Germinal center (tissue), 1 donor: ENCODE data around the gene ATP8A1.

Experiments
- DNase-seq: peaks from one replicate; pipeline ENCODE4 v3.0.0; 2012; ENCODE audit warnings: mixed read lengths, low spot score

Gene ATP8A1

DNA sequence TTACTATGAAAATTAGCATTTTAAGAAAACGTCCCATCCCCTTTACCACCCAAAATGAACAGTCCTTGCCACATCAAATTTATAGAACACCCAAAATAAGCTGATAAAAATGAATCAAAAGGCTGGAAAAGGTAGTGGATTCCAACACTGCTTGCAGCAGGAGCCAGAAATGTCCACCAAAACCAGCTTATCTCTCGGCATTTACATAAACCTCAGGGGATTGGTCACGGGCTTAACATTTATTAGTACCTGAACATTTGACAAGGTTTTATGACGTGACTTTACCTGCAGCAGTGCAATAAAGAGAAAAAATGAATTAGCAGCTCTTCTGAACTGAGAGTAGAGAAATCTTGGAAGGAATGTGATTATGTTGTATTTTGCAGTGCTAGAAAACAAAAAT, 31.6 kb downstream of the ATP8A1 start:
- DNase-seq: no peak

GRCh38 chr4:42624551-42624950, 32.4 kb downstream of the ATP8A1 start:
- DNase-seq: no peak

GRCh38 chr4:42618023-42618422, 38.9 kb downstream of the ATP8A1 start:
- DNase-seq: no peak

- DNase-seq: no peak
These were observed 39.9 kb downstream of the ATP8A1 start for GRCh38 chr4:42617030-42617429.

DNA sequence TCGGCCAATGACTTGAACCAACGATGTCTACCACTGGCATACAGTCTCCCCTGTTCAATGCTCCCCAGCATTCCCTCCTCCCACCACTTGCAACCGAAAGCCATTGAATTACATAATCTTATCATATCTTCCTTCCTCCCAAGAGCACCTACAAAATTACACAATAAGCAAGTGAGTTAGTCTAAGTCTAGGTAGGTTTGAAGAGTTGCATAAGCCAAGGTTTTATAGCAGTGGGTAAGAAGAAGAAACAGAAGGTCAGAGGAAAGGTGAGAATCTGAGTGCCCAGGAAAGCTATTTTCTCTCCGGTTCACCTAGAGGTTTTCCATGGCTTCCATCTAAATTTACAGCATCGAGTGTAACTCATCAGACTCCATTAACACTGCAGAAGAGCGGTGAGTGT, 40.3 kb downstream of the ATP8A1 start:
- no peak for DNase-seq

DNA sequence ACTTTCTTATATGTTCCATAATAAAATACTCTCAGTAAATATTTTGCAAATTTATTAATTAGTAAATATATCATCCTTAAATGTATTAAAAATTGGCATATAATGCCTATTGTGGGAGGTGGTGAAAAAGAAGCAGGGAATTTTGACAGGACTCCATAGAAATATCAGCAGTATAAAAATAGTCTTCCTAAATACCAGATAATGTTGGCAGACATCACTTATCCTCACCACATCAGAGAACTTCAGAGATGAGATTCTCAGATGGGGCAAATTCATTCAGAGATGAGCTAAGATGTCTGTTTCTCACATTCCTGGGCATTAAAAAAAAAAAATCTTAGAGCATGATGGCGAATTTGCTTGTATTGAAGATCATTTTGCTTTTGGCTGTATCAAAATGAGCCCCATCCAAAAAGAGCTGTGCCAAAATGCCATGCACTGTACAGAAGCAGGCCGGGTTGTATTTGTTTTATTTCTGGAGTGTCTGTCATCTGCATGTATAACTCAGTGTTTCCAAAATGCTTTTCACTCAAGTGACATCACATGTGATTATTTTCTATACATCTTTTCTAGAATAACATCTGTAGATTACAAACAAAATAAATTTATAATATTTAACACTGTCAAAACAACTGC, 41.7 kb downstream of the ATP8A1 start:
- DNase-seq: no peak

- no peak for DNase-seq
These were observed 44.0 kb downstream of the ATP8A1 start for GRCh38 chr4:42612898-42613297.

DNA sequence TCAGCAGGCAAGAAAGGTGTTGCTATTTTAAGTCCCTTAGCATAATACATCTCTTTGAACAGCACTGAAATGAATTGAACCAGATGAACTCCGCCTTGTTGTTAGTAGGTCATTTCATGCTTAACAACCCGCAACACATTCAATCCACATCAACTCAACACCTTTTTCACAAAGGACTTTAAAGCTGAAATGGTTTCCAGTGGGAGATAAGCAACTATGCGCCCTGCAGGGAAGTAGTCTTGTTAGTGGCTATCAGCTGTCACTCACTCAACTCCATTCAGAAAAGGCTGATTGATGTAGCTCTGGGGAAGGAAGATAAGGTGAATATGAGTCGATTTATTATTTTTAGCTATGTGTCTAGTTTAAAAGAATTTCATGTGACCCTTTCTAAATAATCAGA, 46.0 kb downstream of the ATP8A1 start:
- DNase-seq: no peak

- DNase-seq: no peak
These were observed 47.9 kb downstream of the ATP8A1 start for GRCh38 chr4:42609051-42609450.

DNA sequence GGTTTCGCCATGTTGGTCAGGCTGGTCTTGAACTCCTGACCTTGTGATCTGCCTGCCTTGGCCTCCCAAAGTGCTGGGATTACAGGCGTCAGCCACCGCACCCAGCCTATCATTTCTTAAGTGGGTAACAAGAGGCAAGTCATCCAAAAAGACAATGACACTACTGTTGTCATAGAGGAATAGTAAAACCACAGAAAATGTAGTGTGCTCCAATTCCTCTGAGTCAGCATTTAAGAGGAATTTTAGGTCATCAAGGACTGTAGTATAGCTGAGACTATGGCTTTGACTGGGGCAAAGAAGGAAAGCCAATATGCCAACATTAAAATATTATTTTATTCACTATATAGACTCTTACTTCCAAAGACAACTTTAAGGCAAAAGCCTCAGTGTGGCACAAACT, 48.4 kb downstream of the ATP8A1 start:
- no peak for DNase-seq

- no peak for DNase-seq
These were observed 49.7 kb downstream of the ATP8A1 start for GRCh38 chr4:42607011-42607726.

DNA sequence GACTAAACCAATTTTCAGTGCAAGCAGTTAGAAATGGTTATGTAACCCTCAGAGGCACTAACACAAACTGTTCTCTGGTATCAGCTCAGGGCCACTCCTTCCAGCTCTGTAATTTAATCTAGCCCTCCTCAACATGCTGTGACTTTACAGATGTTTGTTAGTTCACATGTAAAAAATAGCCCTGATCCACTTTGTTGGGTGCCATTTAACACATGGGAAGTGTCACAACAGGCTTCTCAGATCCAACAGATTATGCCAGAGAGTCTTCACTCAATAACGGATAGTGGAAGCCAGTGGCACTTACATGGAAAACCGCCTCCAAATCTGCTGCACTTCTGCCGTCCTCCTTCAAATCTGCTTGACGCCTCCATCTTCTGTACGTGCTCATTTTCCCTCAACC, 51.6 kb downstream of the ATP8A1 start:
- no peak for DNase-seq

GRCh38 chr4:42603862-42604261, 53.0 kb downstream of the ATP8A1 start:
- DNase-seq: no peak

DNA sequence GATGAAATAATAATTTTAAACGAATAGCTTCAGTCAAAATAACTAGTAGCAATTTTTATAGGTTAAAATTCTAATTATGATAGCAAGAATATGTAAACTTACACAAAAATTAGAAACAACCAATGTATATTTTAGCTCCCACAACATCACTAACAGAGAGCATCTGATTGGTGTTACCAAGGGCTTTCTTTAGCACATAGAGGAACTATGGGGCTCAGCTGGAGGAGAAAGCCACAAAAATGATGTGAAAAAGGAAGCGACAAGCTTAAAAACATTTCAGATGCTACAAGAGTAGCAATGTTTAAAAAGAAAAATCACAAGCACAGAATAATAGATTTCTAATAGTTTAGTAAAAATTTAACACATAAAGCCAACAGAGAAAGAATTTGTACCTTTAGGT, 56.3 kb downstream of the ATP8A1 start:
- DNase-seq: peak; percentile 7

- peak; percentile 10 for DNase-seq
These were observed 60.0 kb downstream of the ATP8A1 start for GRCh38 chr4:42596918-42597317.

DNA sequence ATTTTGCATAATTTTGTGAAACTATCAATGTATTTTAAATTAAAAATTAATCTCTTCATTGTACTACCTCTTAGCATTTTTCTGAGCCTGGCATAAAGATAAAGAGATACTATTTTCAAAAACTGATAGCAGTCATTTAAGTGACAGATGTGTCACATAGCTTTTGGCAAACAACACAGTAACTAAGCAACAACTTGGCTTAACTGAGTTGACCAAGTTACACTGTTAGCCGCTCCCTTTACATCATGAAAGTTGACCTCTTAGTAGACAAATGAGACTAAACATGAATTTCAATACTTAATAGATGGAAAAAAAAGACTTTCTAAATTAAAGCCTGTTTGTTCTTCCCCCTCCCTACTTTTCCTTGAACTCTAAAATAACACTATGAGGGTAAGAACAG, 62.0 kb downstream of the ATP8A1 start:
- no peak for DNase-seq

DNA sequence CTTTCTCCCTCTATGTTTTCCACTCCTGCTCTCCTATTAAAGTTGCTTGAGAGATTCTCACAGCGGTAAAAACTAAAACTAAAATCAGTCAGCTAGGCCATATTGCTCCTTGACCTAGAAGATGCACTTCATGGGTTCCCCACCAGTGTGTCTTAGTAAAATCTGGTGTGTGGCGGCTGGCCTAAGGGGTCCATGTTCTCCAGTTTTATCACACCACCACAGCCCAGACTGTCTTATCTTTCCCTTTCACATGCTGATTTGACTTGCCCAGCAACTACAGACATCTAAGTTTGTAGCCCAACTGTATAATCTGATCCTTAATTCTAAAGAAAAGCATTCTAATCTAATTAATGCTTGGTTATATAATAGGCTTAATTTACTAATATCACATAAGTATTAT, 68.0 kb downstream of the ATP8A1 start:
- peak; percentile 25 for DNase-seq

DNA sequence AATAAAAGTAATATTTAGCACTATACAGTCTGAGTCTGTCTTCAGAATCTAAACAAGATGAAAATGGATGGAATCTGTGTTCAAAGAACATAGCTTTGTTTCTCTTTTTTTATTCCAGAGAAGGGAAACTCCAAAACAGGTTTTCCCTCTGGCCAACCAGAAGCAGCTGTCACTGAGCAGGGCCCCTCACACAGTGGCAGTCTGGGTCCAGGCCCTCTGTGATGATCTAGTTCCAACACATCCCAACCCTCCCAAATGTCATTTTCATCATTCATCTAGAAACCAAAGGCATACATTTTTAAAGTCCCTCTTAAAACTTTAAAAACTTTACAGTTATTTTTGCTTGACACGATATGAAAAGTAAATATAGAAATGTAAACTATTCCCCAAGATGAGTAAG, 70.1 kb downstream of the ATP8A1 start:
- no peak for DNase-seq

DNA sequence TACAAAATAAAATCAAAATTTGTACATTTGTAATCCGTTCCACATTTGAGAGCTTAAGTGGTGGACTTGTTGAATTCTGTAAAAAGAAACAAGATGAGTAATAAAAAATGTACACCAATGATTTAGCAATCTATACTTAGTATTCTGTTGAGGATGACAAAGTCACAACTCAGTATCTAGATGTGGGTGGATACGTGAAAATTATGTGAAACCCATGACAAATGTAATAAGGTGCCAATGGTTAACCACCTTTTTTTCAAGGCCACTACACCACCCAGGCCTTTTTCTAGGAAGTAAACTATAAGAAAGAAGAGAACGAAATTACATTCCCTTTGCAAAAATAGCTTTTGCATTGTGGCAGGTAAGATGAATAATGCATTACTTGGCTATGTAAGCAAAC, 77.0 kb downstream of the ATP8A1 start:
- DNase-seq: no peak

DNA sequence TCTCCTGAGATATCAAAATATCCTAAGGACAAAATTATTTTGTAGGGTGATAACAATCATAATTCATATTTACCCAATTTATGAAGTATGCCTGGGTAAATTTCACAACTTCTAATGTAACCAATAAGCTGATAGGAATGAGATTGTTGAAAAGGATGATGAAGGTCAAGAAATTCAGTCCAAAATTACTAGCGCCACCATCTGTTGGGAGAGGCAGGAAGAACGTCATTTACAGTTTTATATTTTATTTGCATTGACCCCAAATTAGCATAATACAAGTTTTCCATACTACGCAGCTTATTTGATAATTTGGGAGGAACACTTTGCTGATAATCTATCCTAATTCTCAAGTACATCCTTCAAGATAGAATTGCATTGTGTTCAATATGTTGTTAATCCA, 78.7 kb downstream of the ATP8A1 start:
- DNase-seq: no peak

DNA sequence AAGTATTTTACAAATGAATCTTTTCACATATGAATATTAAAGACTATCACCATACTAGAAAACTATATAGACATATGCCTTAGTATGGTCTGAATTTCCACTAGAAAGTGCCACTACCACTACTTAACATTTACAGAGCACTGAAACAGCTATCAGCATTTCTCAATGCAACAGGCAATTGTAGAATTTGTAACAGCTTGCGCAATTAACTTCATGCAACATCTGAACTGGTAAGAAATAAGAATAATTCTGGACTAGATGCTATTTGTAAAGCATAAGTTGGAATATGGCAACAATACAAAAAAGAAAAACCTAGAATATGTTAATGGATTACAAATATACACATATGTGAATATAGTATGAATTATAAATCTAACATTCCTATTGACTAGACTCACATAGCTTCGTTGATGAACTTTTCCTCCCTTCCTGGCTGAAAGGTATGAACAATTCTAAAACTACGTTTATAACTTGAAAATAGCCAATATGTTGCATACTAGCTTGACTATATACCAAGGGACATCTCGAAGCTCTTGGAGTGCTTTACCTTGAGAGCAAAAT, 82.0 kb downstream of the ATP8A1 start:
- DNase-seq: no peak

DNA sequence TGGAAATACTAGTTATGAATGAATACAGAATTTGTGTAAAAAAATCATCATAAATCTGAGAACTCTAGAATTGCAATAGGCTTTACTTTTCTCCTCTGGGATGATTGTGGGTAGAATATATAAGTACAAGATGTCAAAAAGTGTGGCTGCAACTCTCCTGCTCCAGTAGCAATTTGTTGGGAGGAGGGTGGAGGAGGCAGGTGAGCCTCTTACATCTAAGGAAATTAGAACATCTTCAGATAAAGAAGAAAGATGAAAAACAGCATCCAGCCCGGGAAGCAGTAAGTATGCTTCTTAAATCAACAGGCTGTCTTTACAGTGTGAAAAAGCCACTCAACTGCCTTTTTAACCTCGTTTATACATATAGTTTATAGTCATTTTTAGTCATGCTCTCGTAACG, 83.7 kb downstream of the ATP8A1 start:
- DNase-seq: no peak

DNA sequence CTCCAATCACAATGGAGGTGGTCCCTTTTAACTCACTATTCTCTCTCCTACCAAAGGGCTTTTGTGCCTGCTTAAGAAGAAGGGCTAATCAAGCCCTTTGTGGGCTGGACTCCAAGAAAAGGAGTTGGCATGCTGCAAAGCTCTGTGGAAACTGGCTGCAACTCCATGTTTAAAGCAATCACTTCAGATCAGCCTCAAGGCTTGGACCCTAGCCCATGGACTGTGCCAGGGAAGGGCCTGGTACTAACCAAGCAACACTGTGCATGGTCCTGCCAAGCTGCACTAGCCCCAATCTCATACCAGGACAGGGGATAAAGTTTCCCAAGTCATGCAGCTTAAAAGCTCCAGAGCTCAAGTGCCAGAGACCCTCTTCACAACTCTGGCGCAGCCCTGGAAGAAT, 86.7 kb downstream of the ATP8A1 start:
- DNase-seq: no peak
